GM13976 (cell line): ENCODE results near the gene SHKBP1.
A peak's percentile ranks its signal among the peaks of the same experiment; 100 is the strongest.

Experiments
- DNase-seq: peaks from one replicate; pipeline ENCODE4 v3.0.0; 2012; ENCODE audit warnings: low spot score
- CTCF ChIP-seq: IDR thresholded peaks from 2 replicates; pipeline ENCODE4 v1.5.1; 2012; ENCODE audit warnings: borderline replicate concordance, mild to moderate bottlenecking; ENCODE audit not compliant: insufficient read depth; ENCODE audit errors: extremely low read depth, missing control alignments, control extremely low read depth
- in situ Hi-C: fragments of 300-500 bp; cut with MboI; formaldehyde crosslinking; loops from one replicate; pipeline ENCODE4 v1.12.0; 2022; ENCODE audit warnings: low sequenced_read_pairs, mixed read lengths, inconsistent platforms; ENCODE audit not compliant: unreplicated experiment

The SHKBP1 gene

GRCh38 chr19:40575326-40575725 lies 1.3 kb upstream of the SHKBP1 start:
- in situ Hi-C loops, result no loop called here
- DNase-seq, result no peak
- TF ChIP-seq CTCF, result no peak

- in situ Hi-C loops, result no loop called here
- TF ChIP-seq CTCF, result no peak
- DNase-seq, result peak; percentile 59
These were observed 505 bp upstream of the SHKBP1 start for GRCh38 chr19:40576151-40576584.

- in situ Hi-C loops, result no loop called here
- no peak for DNase-seq
These were observed 1.8 kb downstream of the SHKBP1 start for GRCh38 chr19:40578442-40578908.

GRCh38 chr19:40580619-40581018 lies 3.9 kb downstream of the SHKBP1 start:
- no peak for TF ChIP-seq CTCF
- DNase-seq, result no peak

More at GRCh38 chr19:40578442-40578908, 1.8 kb downstream of the SHKBP1 start:
- no peak for TF ChIP-seq CTCF

GRCh38 chr19:40581531-40581930 lies 4.9 kb downstream of the SHKBP1 start:
- no peak for TF ChIP-seq CTCF
- in situ Hi-C loops, result no loop called here
- DNase-seq, result no peak

More at GRCh38 chr19:40580619-40581018, 3.9 kb downstream of the SHKBP1 start:
- in situ Hi-C loops, result no loop called here

GRCh38 chr19:40582467-40582866 lies 5.8 kb downstream of the SHKBP1 start:
- no peak for TF ChIP-seq CTCF
- in situ Hi-C loops, result no loop called here
- no peak for DNase-seq

- DNase-seq, result no peak
- in situ Hi-C loops, result no loop called here
- no peak for TF ChIP-seq CTCF
These were observed 6.6 kb downstream of the SHKBP1 start for GRCh38 chr19:40583283-40583682.
